ENCODE results near the gene OR2H1. TPM values are rescaled to one million over a fixed set of nuclear protein-coding genes. Genes with fewer than 3 reads are reported as not detected.

The OR2H1 gene
- total and polyA plus RNA-seq, 8 donors = not detected

DNA sequence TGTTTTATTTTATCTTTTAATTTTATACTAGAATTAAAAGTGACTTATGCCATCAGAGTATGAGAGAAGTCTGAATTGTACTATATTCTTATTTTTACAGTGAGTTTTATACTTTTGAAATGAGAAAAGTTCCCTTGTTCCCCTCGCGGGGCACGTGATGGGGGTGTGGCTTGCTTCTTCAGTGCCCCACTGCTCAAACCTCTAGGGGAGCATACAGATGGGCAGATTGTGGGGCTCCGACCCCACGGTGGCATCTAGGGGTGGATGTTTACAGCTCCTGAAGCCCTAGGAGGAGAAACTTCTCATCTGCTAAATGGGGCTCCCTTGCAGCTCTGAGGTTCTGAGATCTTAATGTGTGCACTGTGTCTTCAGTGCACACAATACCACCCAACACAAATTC is 42.7 kb downstream of the OR2H1 start:
- H3K36me3 ChIP-seq = no peaks in the 10 kb centered on the region
- no peaks in the 10 kb centered on the region for H3K9me3 ChIP-seq
- H3K27me3 ChIP-seq = peaks cover 0 to 25% (median 3%) of the 10 kb centered on the region in 3 donors
- H3K27ac ChIP-seq = no peak overlapping the region
- intact Hi-C loops (cut with DNase I; ENCODE audit: low total_unique reads) = no loop called here
- H3K4me3 ChIP-seq = no peak overlapping the region
- no peak for TF ChIP-seq EP300 (IDR thresholded peaks at IDR 0.05)
- no peak for TF ChIP-seq POLR2AphosphoS5 (IDR thresholded peaks at IDR 0.05)
- TF ChIP-seq, protein P1, sequence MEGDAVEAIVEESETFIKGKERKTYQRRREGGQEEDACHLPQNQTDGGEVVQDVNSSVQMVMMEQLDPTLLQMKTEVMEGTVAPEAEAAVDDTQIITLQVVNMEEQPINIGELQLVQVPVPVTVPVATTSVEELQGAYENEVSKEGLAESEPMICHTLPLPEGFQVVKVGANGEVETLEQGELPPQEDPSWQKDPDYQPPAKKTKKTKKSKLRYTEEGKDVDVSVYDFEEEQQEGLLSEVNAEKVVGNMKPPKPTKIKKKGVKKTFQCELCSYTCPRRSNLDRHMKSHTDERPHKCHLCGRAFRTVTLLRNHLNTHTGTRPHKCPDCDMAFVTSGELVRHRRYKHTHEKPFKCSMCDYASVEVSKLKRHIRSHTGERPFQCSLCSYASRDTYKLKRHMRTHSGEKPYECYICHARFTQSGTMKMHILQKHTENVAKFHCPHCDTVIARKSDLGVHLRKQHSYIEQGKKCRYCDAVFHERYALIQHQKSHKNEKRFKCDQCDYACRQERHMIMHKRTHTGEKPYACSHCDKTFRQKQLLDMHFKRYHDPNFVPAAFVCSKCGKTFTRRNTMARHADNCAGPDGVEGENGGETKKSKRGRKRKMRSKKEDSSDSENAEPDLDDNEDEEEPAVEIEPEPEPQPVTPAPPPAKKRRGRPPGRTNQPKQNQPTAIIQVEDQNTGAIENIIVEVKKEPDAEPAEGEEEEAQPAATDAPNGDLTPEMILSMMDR (IDR thresholded peaks at IDR 0.05) = no peak
- TF ChIP-seq POLR2A (IDR thresholded peaks at IDR 0.05) = no peak
- no peak for DNase-seq
- WGBS, 5 donors = 60 to 88% (median 84%) methylated on average over 5 of the region's 5 CpGs
- H3K4me1 ChIP-seq = no peaks in the 10 kb centered on the region

DNA sequence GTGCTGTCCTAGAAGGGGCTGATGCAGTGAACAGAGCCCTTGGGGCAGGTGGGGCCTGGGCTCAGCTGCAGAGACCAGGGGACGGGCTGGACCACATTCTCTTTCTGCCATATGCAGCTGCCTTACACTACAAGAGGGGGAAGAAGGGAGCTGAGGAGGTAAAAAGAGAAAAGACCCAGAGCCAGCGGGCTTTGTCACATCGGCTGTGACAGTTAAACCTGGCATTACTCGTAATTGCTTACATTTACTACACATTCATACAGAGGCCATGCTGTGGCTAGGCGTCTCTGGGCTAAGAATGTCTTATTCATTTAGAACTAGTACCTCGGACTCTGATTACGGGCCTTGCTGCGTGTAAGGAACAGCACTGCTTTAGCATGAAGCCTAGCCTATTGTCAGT is 43.6 kb downstream of the OR2H1 start:
- peaks cover 0 to 25% (median 3%) of the 10 kb centered on the region in 3 donors for H3K27me3 ChIP-seq
- no peak overlapping the region for H3K27ac ChIP-seq
- H3K4me1 ChIP-seq = no peaks in the 10 kb centered on the region
- no peak overlapping the region for H3K4me3 ChIP-seq
- no peaks in the 10 kb centered on the region for H3K9me3 ChIP-seq
- no peak for DNase-seq
- no peaks in the 10 kb centered on the region for H3K36me3 ChIP-seq
- TF ChIP-seq, protein P1 (IDR thresholded peaks at IDR 0.05) = no peak
- no peak for TF ChIP-seq EP300 (IDR thresholded peaks at IDR 0.05)
- no peak for TF ChIP-seq POLR2AphosphoS5 (IDR thresholded peaks at IDR 0.05)
- TF ChIP-seq POLR2A (IDR thresholded peaks at IDR 0.05) = no peak
- WGBS, 5 donors = 81 to 87% (median 85%) methylated on average over 8 of the region's 8 CpGs
- intact Hi-C loops (cut with DNase I; ENCODE audit: low total_unique reads) = no loop called here

GRCh38 chr6:29501106-29501505 is 44.2 kb downstream of the OR2H1 start:
- no peak overlapping the region for H3K4me3 ChIP-seq
- peaks cover 0 to 25% (median 3%) of the 10 kb centered on the region in 3 donors for H3K27me3 ChIP-seq
- H3K9me3 ChIP-seq = no peaks in the 10 kb centered on the region
- no peaks in the 10 kb centered on the region for H3K4me1 ChIP-seq
- no peaks in the 10 kb centered on the region for H3K36me3 ChIP-seq
- intact Hi-C loops (cut with DNase I; ENCODE audit: low total_unique reads) = no loop called here
- TF ChIP-seq POLR2AphosphoS5 (IDR thresholded peaks at IDR 0.05) (no peak), EP300 (IDR thresholded peaks at IDR 0.05) (no peak), POLR2A (IDR thresholded peaks at IDR 0.05) (no peak)
- TF ChIP-seq, protein P1 (IDR thresholded peaks at IDR 0.05) = no peak
- WGBS, 5 donors = 79 to 92% (median 87%) methylated on average over 6 of the region's 6 CpGs
- H3K27ac ChIP-seq = no peak overlapping the region
- no peak for DNase-seq

DNA sequence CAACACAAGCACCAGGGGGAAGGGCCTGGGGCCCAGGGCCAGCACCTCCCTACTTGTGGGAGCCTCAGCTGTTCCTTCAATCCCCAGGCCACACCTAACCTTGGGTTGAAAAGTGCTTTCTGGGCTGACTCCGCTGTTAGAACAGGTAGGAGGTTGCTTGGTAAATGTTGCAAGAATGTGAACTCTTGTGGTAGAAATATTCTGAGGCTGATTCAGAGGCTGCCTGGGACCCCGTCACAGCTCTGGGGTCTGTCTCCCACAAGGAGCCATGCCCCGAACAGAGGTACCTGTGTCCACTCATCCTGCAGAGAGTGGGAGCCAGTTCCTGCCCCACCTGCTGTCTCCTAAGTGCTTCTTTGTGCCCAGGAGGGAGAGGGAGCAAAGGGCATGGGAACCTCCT is 45.2 kb downstream of the OR2H1 start:
- Histone ChIP-seq H3K9me3 (no peaks in the 10 kb centered on the region), H3K27ac (no peak overlapping the region), H3K36me3 (no peaks in the 10 kb centered on the region), H3K4me3 (no peak overlapping the region), H3K4me1 (no peaks in the 10 kb centered on the region), H3K27me3 (peaks cover 0 to 35% (median 3%) of the 10 kb centered on the region in 3 donors)
- intact Hi-C loops (cut with DNase I; ENCODE audit: low total_unique reads) = no loop called here
- TF ChIP-seq, protein P1 (IDR thresholded peaks at IDR 0.05) = no peak
- TF ChIP-seq POLR2A (IDR thresholded peaks at IDR 0.05) (no peak), EP300 (IDR thresholded peaks at IDR 0.05) (no peak), POLR2AphosphoS5 (IDR thresholded peaks at IDR 0.05) (no peak)
- WGBS, 5 donors = 70 to 89% (median 86%) methylated on average over 3 of the region's 3 CpGs
- DNase-seq = no peak
